Right renal pelvis (tissue), 4 donors: ENCODE results near the gene ZNF638. TPM values are rescaled to one million over a fixed set of nuclear protein-coding genes. Genes with fewer than 3 reads are reported as not detected.

Source experiments
- DNase-seq, 4 donors: peaks; one replicate each; pipeline ENCODE4 v3.0.0-alpha.2; 2013; ENCODE audit warnings: low read depth in 4 of 4, low spot score in 3 of 4, missing footprints in 1 of 4
- polyA plus RNA-seq, 4 donors: library from polyadenylated mRNA; unstranded; fragments of 120-200 nt; gene quantifications; one replicate each; pipeline ENCODE4 v1.2.1, GENCODE V29; 2013; ENCODE audit not compliant: insufficient read length in 4 of 4

Gene ZNF638
- polyA plus RNA-seq, 4 donors, result 182 to 223 (median 200) TPM

GRCh38 chr2:71467180-71467815, 135.7 kb downstream of the ZNF638 start:
- no peak for DNase-seq

GRCh38 chr2:71468279-71469015, 136.9 kb downstream of the ZNF638 start:
- no peak for DNase-seq

GRCh38 chr2:71469403-71470398, 138.1 kb downstream of the ZNF638 start:
- DNase-seq, result no peak

GRCh38 chr2:71471276-71471675, 139.7 kb downstream of the ZNF638 start:
- no peak for DNase-seq

- no peak for DNase-seq
These were observed 140.4 kb downstream of the ZNF638 start for GRCh38 chr2:71472019-71472418.

- DNase-seq, result no peak
These were observed 141.9 kb downstream of the ZNF638 start for GRCh38 chr2:71473346-71474031.

- DNase-seq, result no peak
These were observed 142.6 kb downstream of the ZNF638 start for GRCh38 chr2:71474116-71474743.

GRCh38 chr2:71474744-71475397, 143.3 kb downstream of the ZNF638 start:
- no peak for DNase-seq

GRCh38 chr2:71476495-71476894, 144.9 kb downstream of the ZNF638 start:
- no peak for DNase-seq

GRCh38 chr2:71477231-71477691, 145.7 kb downstream of the ZNF638 start:
- no peak for DNase-seq

- no peak for DNase-seq
These were observed 147.2 kb downstream of the ZNF638 start for GRCh38 chr2:71478806-71479205.

GRCh38 chr2:71479261-71479660, 147.7 kb downstream of the ZNF638 start:
- DNase-seq, result no peak

- no peak for DNase-seq
These were observed 149.5 kb downstream of the ZNF638 start for GRCh38 chr2:71481111-71481510.

GRCh38 chr2:71482055-71482454, 150.5 kb downstream of the ZNF638 start:
- DNase-seq, result no peak

GRCh38 chr2:71483246-71483645, 151.7 kb downstream of the ZNF638 start:
- no peak for DNase-seq

GRCh38 chr2:71484354-71484753, 152.8 kb downstream of the ZNF638 start:
- no peak for DNase-seq
